GM18508 (cell line): ENCODE data around the gene DSG3.

ENCODE experiments used
- ATAC-seq: cut with Tn5 transposase; IDR thresholded peaks from one replicate; pipeline ENCODE4 v1.9.1; 2021; ENCODE audit warnings: moderate number of reproducible peaks; ENCODE audit not compliant: insufficient read depth, unreplicated experiment

DSG3 gene

GRCh38 chr18:31512203-31512764 lies 64.7 kb downstream of the DSG3 start:
- no peak for ATAC-seq

DNA sequence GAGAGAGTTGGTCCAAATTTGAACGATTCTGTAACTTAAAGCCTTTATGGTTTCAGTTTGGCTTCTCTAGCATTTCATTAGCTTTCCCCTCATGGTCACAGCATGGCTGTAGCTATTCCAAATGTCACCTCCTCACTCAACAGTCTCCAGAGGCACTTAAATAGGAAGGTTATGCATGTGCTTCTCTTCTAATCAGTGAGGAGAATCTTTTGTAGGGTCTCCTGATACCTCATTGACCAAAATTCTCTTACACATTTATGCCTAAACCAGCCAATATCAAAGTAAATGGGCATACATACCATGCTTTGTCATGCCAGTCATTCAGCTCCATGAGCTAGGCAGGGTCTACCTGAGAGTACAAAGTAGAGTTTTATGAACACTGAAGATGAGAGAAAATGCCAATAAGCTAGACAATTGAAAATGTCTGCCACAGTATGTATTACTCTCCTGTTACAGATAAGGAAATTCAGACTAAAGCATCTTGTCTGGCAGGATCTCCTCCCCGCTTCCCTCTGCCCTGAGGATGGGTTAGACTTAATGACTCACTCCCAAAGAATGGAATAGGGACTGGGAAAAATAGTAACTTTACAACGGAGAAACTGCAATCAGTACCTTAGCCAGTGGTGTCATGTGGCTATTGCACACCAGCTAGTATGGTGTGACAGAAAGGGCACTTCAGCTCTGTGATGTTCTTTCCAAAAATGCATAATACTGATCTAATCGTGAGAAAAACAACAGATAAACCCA lies 65.8 kb downstream of the DSG3 start:
- no peak for ATAC-seq

GRCh38 chr18:31516437-31516836 lies 68.9 kb downstream of the DSG3 start:
- ATAC-seq = no peak

DNA sequence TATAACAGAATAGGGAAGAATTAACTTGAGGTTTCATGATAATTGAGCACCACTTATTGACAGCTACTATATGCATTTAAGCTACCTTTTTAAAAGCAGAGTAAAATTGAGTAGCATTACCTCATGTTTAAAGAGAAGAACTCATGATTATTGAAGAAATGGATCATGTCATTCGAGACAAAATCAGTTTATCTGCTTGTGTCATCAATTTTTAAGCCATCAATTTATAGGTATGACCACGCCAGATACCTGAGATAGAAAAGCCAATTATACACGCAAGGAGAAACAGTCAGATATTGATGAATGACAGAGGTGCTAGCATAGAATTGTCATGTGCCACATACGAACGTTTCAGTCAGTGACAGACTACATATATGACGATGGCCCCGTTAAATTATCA lies 78.8 kb downstream of the DSG3 start:
- ATAC-seq = no peak
